Sigmoid colon (tissue), 4 donors: ENCODE data around the gene KRT31.
"Not testable (repeated sequence)": the region's sequence is repeated elsewhere in the genome, so short reads cannot be mapped to it uniquely, and the experiment has no call there.

Source experiments
- CTCF ChIP-seq, 4 experiments: fragments of 450-650 bp in 3 of 4; fragments of 200-600 bp in 1 of 4; IDR thresholded peaks; one replicate each; pipeline ENCODE4 v1.5.1; 2016 to 2019; ENCODE audit warnings: antibody characterized with exemption in 4 of 4, mild to moderate bottlenecking in 3 of 4, moderate library complexity in 2 of 4
- POLR2AphosphoS5 ChIP-seq, 4 donors: sonication (generic); formaldehyde crosslinking; IDR thresholded peaks; one replicate each; pipeline ENCODE4 v1.6.1; 2017; ENCODE audit warnings: antibody characterized with exemption in 4 of 4

GRCh38 chr17:41430376-41430775 is 33.0 kb upstream of the KRT31 start:
- TF ChIP-seq CTCF, POLR2AphosphoS5 (IDR thresholded peaks at IDR 0.05): not testable (repeated sequence)
